Fibroblast of lung (primary cell): ENCODE results near the gene DOLPP1.

Source experiments
- CTCF ChIP-seq, 2 donors: IDR thresholded peaks in 1 of 2; conservative IDR thresholded peaks in 1 of 2; 1 replicate in 1 of 2; 2 replicates in 1 of 2; pipeline ENCODE4 v1.5.1; 2011 to 2012; ENCODE audit warnings: low read length in 2 of 2, control low read depth in 1 of 2, inconsistent platforms in 1 of 2, low read depth in 1 of 2, mild to moderate bottlenecking in 1 of 2
- EZH2 ChIP-seq: IDR thresholded peaks from 2 replicates; pipeline ENCODE4 v1.5.1; 2012; ENCODE audit warnings: low read length, control low read depth, mild to moderate bottlenecking; ENCODE audit errors: missing control alignments

DNA sequence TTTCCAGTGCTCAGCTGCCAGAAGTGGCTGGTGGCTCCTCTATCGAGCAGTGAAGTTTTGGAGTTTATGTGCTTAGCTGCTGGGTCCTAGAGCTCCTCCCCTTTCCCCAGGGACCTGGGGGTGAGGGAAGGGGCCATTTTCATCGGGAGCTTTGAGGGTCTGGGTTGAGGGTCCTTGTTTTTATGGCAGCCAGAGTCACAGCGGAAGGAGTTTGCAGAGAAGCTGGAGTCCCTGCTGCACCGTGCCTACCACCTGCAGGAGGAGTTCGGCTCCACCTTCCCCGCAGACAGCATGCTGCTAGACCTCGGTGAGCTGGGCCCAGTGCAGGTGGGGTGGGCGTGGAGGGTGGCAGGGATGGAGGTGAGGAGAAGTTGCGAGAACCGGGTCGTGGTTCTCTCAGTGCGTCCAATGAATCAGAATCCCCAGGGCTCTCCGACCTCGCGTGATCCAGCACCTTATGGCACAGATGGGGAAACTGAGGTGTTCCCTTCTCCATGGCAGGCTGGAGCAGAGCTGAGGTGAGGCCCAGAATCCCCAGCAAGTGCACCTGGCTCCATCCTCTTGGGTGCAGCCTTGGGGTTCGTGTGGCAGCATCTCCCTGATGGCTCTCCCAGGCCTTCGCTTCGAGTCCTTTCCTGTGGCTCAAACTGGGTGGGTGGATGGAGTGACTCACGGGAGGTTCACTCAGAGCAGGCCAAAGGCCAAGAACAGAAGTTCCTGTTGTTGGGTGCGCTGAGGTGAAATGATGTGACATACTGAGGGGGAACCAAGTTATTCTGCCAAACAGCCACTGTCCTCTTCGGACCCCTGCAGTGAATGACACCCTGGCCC, 21.7 kb upstream of the DOLPP1 start:
- no peak for TF ChIP-seq CTCF (conservative IDR thresholded peaks at IDR 0.05 in 1 of 2, IDR thresholded peaks at IDR 0.05 in 1 of 2; ENCODE audit: low read depth in 1 of 2, low read length in 2 of 2)
- no peak for TF ChIP-seq EZH2
